NCI-H1048 (cell line): ENCODE results near the gene DNAJC22.
A peak's percentile ranks its signal among the peaks of the same experiment; 100 is the strongest.

Source experiments
- DNase-seq: peaks from one replicate; lab custom pipeline; 2025; lab: John Stamatoyannopoulos, UW

Gene DNAJC22

GRCh38 chr12:49345051-49345824, 1.4 kb upstream of the DNAJC22 start:
- DNase-seq = no peak

- no peak for DNase-seq
These were observed 646 bp upstream of the DNAJC22 start for GRCh38 chr12:49345825-49346658.

GRCh38 chr12:49347311-49348193, 864 bp downstream of the DNAJC22 start:
- peak; percentile 75 for DNase-seq

- DNase-seq = no peak
These were observed 2.1 kb downstream of the DNAJC22 start for GRCh38 chr12:49348781-49349180.

GRCh38 chr12:49349266-49349665, 2.6 kb downstream of the DNAJC22 start:
- no peak for DNase-seq

- no peak for DNase-seq
These were observed 5.7 kb downstream of the DNAJC22 start for GRCh38 chr12:49352351-49352750.

- no peak for DNase-seq
These were observed 9.2 kb downstream of the DNAJC22 start for GRCh38 chr12:49355913-49356312.

GRCh38 chr12:49357103-49357678, 10.5 kb downstream of the DNAJC22 start:
- DNase-seq = no peak

- DNase-seq = peak; percentile 14
These were observed 11.9 kb downstream of the DNAJC22 start for GRCh38 chr12:49358483-49359141.

- no peak for DNase-seq
These were observed 13.0 kb downstream of the DNAJC22 start for GRCh38 chr12:49359671-49360070.

- DNase-seq = no peak
These were observed 15.4 kb downstream of the DNAJC22 start for GRCh38 chr12:49362077-49362476.

GRCh38 chr12:49364989-49365388, 18.3 kb downstream of the DNAJC22 start:
- no peak for DNase-seq

GRCh38 chr12:49365542-49365941, 18.9 kb downstream of the DNAJC22 start:
- no peak for DNase-seq

GRCh38 chr12:49366096-49366651, 19.5 kb downstream of the DNAJC22 start:
- no peak for DNase-seq

GRCh38 chr12:49366652-49367380, 20.1 kb downstream of the DNAJC22 start:
- peak; percentile 77 for DNase-seq

- no peak for DNase-seq
These were observed 20.9 kb downstream of the DNAJC22 start, which contains the start of gene SPATS2 for GRCh38 chr12:49367381-49368239. Gene SPATS2, plus strand, starts transcription at chr12:49367462. Its CDS starts 93,551 bp downstream, at chr12:49461013.

- DNase-seq = no peak
These were observed 21.5 kb downstream of the DNAJC22 start for GRCh38 chr12:49368240-49368600.

- no peak for DNase-seq
These were observed 22.9 kb downstream of the DNAJC22 start for GRCh38 chr12:49369411-49370145.

- DNase-seq = no peak
These were observed 23.9 kb downstream of the DNAJC22 start for GRCh38 chr12:49370539-49370938.
